Mesenchymal stem cell (in vitro differentiated cells and primary cell): ENCODE results near the gene HKDC1.

Experiments used
- DNase-seq: peaks from one replicate; pipeline ENCODE4 v3.0.0-alpha.2; 2013
- H2AFZ ChIP-seq: one replicate; pipeline ENCODE4 v1.6.1; 2013; ENCODE audit warnings: low read depth, mild to moderate bottlenecking, control low read depth, inconsistent platforms, low read length, moderate library complexity
- H2AK5ac ChIP-seq: 2 replicates; pipeline ENCODE4 v1.6.1; 2013; ENCODE audit warnings: low read length, moderate library complexity, mild to moderate bottlenecking, inconsistent platforms; ENCODE audit not compliant: severe bottlenecking
- H2BK120ac ChIP-seq: one replicate; pipeline ENCODE4 v1.6.1; 2013; ENCODE audit warnings: low read depth, mild to moderate bottlenecking, inconsistent platforms, low read length, moderate library complexity
- H2BK12ac ChIP-seq, 2 experiments: one replicate each; pipeline ENCODE4 v1.6.1; 2013; ENCODE audit warnings: inconsistent platforms in 2 of 2, low read length in 2 of 2, mild to moderate bottlenecking in 2 of 2, moderate library complexity in 2 of 2, control low read depth in 1 of 2
- H2BK15ac ChIP-seq: one replicate; pipeline ENCODE4 v1.6.1; 2013; ENCODE audit warnings: mild to moderate bottlenecking, low read depth, inconsistent platforms; ENCODE audit not compliant: poor library complexity, severe bottlenecking
- H2BK5ac ChIP-seq: 2 replicates; pipeline ENCODE4 v1.6.1; 2013; ENCODE audit warnings: low read depth, mild to moderate bottlenecking, low read length, control low read depth, inconsistent platforms; ENCODE audit not compliant: poor library complexity, severe bottlenecking
- H3K14ac ChIP-seq, 2 experiments: one replicate each; pipeline ENCODE4 v1.6.1; 2013; ENCODE audit warnings: inconsistent platforms in 2 of 2, low read length in 2 of 2, control low read depth in 1 of 2, mild to moderate bottlenecking in 1 of 2, moderate library complexity in 1 of 2
- H3K18ac ChIP-seq, 2 experiments: one replicate each; pipeline ENCODE4 v1.6.1; 2013; ENCODE audit warnings: inconsistent platforms in 2 of 2, low read length in 2 of 2, control low read depth in 1 of 2, low read depth in 1 of 2, mild to moderate bottlenecking in 1 of 2
- H3K23ac ChIP-seq, 2 experiments: one replicate each; pipeline ENCODE4 v1.6.1; 2013; ENCODE audit warnings: inconsistent platforms in 2 of 2, low read length in 2 of 2, mild to moderate bottlenecking in 2 of 2, moderate library complexity in 2 of 2, control low read depth in 1 of 2
- H3K27ac ChIP-seq: 2 replicates; pipeline ENCODE4 v1.5.1; 2013; ENCODE audit warnings: mild to moderate bottlenecking, moderate library complexity, low read length, control low read depth, inconsistent platforms; ENCODE audit not compliant: poor library complexity, severe bottlenecking
- H3K27me3 ChIP-seq, 2 experiments: 2 replicates each; pipeline versions ENCODE4 v1.6.1 to v1.7.0; 2013; ENCODE audit warnings: low read length in 2 of 2, mild to moderate bottlenecking in 2 of 2, moderate library complexity in 2 of 2, control low read depth in 1 of 2, inconsistent platforms in 1 of 2; ENCODE audit not compliant: control insufficient read depth in 1 of 2, insufficient read depth in 1 of 2
- H3K36me3 ChIP-seq, 2 experiments: 2 replicates each; pipeline versions ENCODE4 v1.6.1 to v1.7.0; 2013; ENCODE audit warnings: low read length in 2 of 2, control low read depth in 1 of 2, inconsistent platforms in 1 of 2, low read depth in 1 of 2, mild to moderate bottlenecking in 1 of 2; ENCODE audit not compliant: insufficient read depth in 2 of 2, control insufficient read depth in 1 of 2
- H3K4ac ChIP-seq, 2 experiments: one replicate each; pipeline ENCODE4 v1.6.1; 2013; ENCODE audit warnings: inconsistent platforms in 2 of 2, low read length in 2 of 2, mild to moderate bottlenecking in 2 of 2, moderate library complexity in 2 of 2, control low read depth in 1 of 2, low read depth in 1 of 2
- H3K4me1 ChIP-seq: 2 replicates; pipeline ENCODE4 v1.6.1; 2013; ENCODE audit warnings: low read depth, low read length, control low read depth; ENCODE audit not compliant: control insufficient read depth, insufficient read depth
- H3K4me2 ChIP-seq: 2 replicates; pipeline ENCODE4 v1.6.1; 2013; ENCODE audit warnings: low read length, mild to moderate bottlenecking, inconsistent platforms; ENCODE audit not compliant: poor library complexity, severe bottlenecking
- H3K4me3 ChIP-seq, 2 experiments: 2 replicates each; pipeline versions ENCODE4 v1.5.1 to v1.7.0; 2013; ENCODE audit warnings: low read length in 2 of 2, mild to moderate bottlenecking in 2 of 2, control low read depth in 1 of 2, low read depth in 1 of 2; ENCODE audit not compliant: insufficient read depth in 1 of 2
- H3K79me1 ChIP-seq: replicated peaks from 2 replicates; pipeline ENCODE4 v1.6.1; 2013; ENCODE audit warnings: mild to moderate bottlenecking, control low read depth, low read length, inconsistent platforms; ENCODE audit not compliant: poor library complexity, severe bottlenecking
- H3K9ac ChIP-seq: 2 replicates; pipeline ENCODE4 v1.7.0; 2013; ENCODE audit warnings: mild to moderate bottlenecking, low read length, moderate library complexity
- H3K9me3 ChIP-seq: 2 replicates; pipeline ENCODE4 v1.7.0; 2013; ENCODE audit warnings: mild to moderate bottlenecking, low read length; ENCODE audit not compliant: control insufficient read depth
- H4K8ac ChIP-seq: one replicate; pipeline ENCODE4 v1.6.1; 2013; ENCODE audit warnings: inconsistent platforms, mild to moderate bottlenecking, low read length, moderate library complexity
- H4K91ac ChIP-seq: one replicate; pipeline ENCODE4 v1.6.1; 2013; ENCODE audit warnings: mild to moderate bottlenecking, low read length, inconsistent platforms
- whole genome bisulfite sequencing: methylation state at CpG from one replicate; pipeline ENCODE4 v1.1.7; 2013; ENCODE audit warnings: mixed read lengths; 5-methylcytosine and 5-hydroxymethylcytosine counted together

HKDC1 gene

GRCh38 chr10:69211104-69211503, 9.0 kb upstream of the HKDC1 start:
- no peak overlapping the region for H3K9ac ChIP-seq
- 76% methylated on average over 2 of the region's 2 CpGs for WGBS
- no peak overlapping the region for H3K4me3 ChIP-seq
- H3K27ac ChIP-seq, result no peak overlapping the region
- no peaks in the 10 kb centered on the region for H3K79me1 ChIP-seq
- H2AK5ac ChIP-seq, result no peak overlapping the region
- H4K8ac ChIP-seq, result no peak overlapping the region
- no peaks in the 10 kb centered on the region for H3K4me1 ChIP-seq
- H2BK15ac ChIP-seq, result no peak overlapping the region
- H2BK120ac ChIP-seq, result no peak overlapping the region
- no peak overlapping the region for H4K91ac ChIP-seq
- no peak overlapping the region for H3K18ac ChIP-seq
- H3K23ac ChIP-seq, result no peak overlapping the region
- no peak overlapping the region for H3K4ac ChIP-seq
- peaks cover 16 to 34% of the 10 kb centered on the region in 2 experiments for H3K36me3 ChIP-seq
- H2BK5ac ChIP-seq, result no peak overlapping the region
- H2AFZ ChIP-seq, result no peak overlapping the region
- no peak overlapping the region for H3K14ac ChIP-seq
- no peak overlapping the region for H2BK12ac ChIP-seq
- no peaks in the 10 kb centered on the region for H3K9me3 ChIP-seq
- DNase-seq, result no peak
- H3K4me2 ChIP-seq, result no peak overlapping the region
- no peaks in the 10 kb centered on the region for H3K27me3 ChIP-seq

DNA sequence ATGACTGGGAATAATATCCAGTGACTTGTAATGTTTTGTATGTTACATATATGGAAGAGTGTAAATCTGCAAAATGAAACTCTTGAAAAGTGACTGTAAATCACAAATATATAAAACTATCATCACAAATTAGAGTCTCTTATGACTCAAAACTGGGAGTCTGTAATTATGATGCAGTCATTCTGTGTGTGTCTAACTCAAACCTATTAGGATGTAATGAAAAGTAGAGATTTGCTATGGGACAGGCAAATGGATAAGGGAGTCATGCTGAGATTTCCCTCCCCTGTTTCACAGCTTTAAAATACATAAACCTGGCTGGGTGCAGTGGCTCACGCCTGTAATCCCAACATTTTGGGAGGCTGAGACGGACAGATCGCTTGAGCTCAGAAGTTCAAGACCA, 8.6 kb upstream of the HKDC1 start:
- H3K18ac ChIP-seq, result no peak overlapping the region

DNA sequence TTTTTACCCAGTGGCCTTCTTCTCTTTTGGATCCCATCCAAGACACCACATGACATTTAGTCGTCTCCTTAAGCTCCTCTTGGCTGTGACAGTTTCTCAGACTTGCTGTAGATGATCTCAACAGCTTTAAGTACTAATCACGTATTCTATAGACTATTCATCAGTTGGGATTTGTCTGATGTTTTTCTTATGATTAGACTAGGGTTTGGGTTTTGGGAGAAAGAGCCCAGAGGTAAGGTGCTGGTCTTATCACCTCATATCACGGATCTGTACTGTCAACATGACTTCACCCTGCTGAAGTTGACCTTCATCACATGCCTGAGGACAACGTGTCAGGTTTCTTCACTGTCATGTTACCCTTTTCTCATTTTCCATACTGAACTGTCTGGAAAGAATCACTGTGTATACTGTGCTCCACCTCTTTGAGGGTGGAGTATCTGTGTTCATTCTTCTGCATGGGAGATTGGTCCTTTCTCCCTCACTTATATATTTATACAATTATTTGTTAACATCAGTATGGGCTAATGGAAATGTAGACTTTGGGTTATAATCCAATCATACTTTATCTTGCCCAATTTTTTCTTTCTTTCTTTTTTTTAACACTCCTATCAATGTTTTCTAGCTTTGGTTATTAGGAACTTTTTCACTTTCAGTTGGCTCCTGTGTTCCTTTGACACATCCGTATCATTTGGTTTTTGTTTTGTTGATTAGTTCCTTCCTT, 6.4 kb upstream of the HKDC1 start:
- no peak overlapping the region for H3K4ac ChIP-seq
- H3K27me3 ChIP-seq, result no peaks in the 10 kb centered on the region
- H3K4me1 ChIP-seq, result peaks cover 10% of the 10 kb centered on the region
- no peak overlapping the region for H3K4me2 ChIP-seq
- no peak overlapping the region for H3K9ac ChIP-seq
- H3K36me3 ChIP-seq, result peaks cover under 1 to 10% of the 10 kb centered on the region in 2 experiments
- no peak overlapping the region for H2AFZ ChIP-seq
- no peak overlapping the region for H2BK120ac ChIP-seq
- H4K8ac ChIP-seq, result no peak overlapping the region
- no peak overlapping the region for H3K23ac ChIP-seq
- H2BK12ac ChIP-seq, result no peak overlapping the region
- H3K9me3 ChIP-seq, result no peaks in the 10 kb centered on the region
- 69% methylated on average over 3 of the region's 5 CpGs for WGBS
- H3K79me1 ChIP-seq, result no peaks in the 10 kb centered on the region
- H4K91ac ChIP-seq, result no peak overlapping the region
- H3K18ac ChIP-seq, result no peak overlapping the region
- no peak overlapping the region for H2AK5ac ChIP-seq
- no peak overlapping the region for H2BK5ac ChIP-seq
- DNase-seq, result no peak
- no peak overlapping the region for H3K14ac ChIP-seq
- H2BK15ac ChIP-seq, result no peak overlapping the region
- H3K27ac ChIP-seq, result no peak overlapping the region
- H3K4me3 ChIP-seq, result no peak overlapping the region

More for the DNA sequence above, 8.6 kb upstream of the HKDC1 start:
- no peak overlapping the region for H2AK5ac ChIP-seq
- DNase-seq, result no peak
- no peak overlapping the region for H2BK15ac ChIP-seq
- H3K27ac ChIP-seq, result no peak overlapping the region
- H3K23ac ChIP-seq, result no peak overlapping the region
- H2AFZ ChIP-seq, result no peak overlapping the region
- H3K79me1 ChIP-seq, result no peaks in the 10 kb centered on the region
- no peaks in the 10 kb centered on the region for H3K27me3 ChIP-seq
- H3K4me3 ChIP-seq, result no peak overlapping the region
- H2BK12ac ChIP-seq, result no peak overlapping the region
- no peak overlapping the region for H4K8ac ChIP-seq
- H3K14ac ChIP-seq, result no peak overlapping the region
- no peak overlapping the region for H2BK120ac ChIP-seq
- no peak overlapping the region for H2BK5ac ChIP-seq
- H3K4me2 ChIP-seq, result no peak overlapping the region
- no peaks in the 10 kb centered on the region for H3K9me3 ChIP-seq
- no peak overlapping the region for H3K9ac ChIP-seq
- peaks cover 2% of the 10 kb centered on the region for H3K4me1 ChIP-seq
- peaks cover 14 to 30% of the 10 kb centered on the region in 2 experiments for H3K36me3 ChIP-seq
- WGBS, result 85% methylated on average over 3 of the region's 3 CpGs
- H3K4ac ChIP-seq, result no peak overlapping the region
- H4K91ac ChIP-seq, result no peak overlapping the region

- Histone ChIP-seq H3K18ac (no peak overlapping the region), H2BK120ac (no peak overlapping the region), H4K8ac (no peak overlapping the region), H3K4me2 (no peak overlapping the region), H3K4me3 (no peak overlapping the region), H2BK12ac (no peak overlapping the region), H4K91ac (no peak overlapping the region), H3K14ac (no peak overlapping the region), H3K79me1 (no peaks in the 10 kb centered on the region), H3K9ac (no peak overlapping the region), H3K9me3 (no peaks in the 10 kb centered on the region), H3K4ac (no peak overlapping the region), H3K36me3 (peaks cover 0 to under 1% of the 10 kb centered on the region in 2 experiments), H2BK15ac (no peak overlapping the region), H3K4me1 (peaks cover 13% of the 10 kb centered on the region), H3K23ac (no peak overlapping the region), H3K27ac (no peak overlapping the region), H3K27me3 (no peaks in the 10 kb centered on the region), H2BK5ac (no peak overlapping the region), H2AFZ (no peak overlapping the region), H2AK5ac (no peak overlapping the region)
- DNase-seq, result no peak
- 100% methylated on average over 4 of the region's 6 CpGs for WGBS
Measured at GRCh38 chr10:69214666-69215131, 5.4 kb upstream of the HKDC1 start.
